ENCODE results near the gene RGS7. TPM values are rescaled to one million over a fixed set of nuclear protein-coding genes. Genes with fewer than 3 reads are reported as not detected.

RGS7 gene
- total RNA-seq, 2 experiments from 2014 or later: not detected

Small RNA genes lying within 50 kb of the gene (microRNA-seq; reads per million reads assigned to microRNA genes)
- not detected for gene MIR3123 (ENCODE audit: borderline microRNAs expressed, borderline replicate concordance)

Other genes with a start within 250 kb of the RGS7 start
- gene FH, start 162.6 kb upstream of the RGS7 start, total RNA-seq: 10 to 100 TPM; 13.0 to 16.9 TPM
- not detected for gene KMO, start 175.2 kb upstream of the RGS7 start, total RNA-seq